ENCODE measurements around the gene SETBP1. TPM values are rescaled to one million over a fixed set of nuclear protein-coding genes. Genes with fewer than 3 reads are reported as not detected.

The SETBP1 gene
- total RNA-seq, 1 donor from 2014 or later = 131 TPM

DNA sequence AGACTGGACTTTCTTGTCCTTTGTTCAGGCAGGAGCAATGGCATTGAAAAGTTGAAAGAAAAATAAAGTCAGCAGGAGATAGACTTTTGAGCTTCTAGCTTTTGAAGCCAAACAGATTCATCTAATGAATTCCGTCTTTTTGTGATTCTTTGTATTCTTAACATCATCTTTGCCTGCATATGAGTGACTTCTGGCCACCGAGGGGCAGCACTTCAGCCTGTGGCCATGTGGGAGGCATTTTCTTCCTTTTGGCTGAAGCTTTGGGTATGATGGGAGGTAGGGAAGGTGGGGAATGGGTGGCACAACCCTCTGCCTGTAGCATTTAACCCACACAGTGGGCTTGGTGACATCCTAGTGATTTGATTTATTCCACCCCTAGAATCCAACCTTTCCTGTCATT is 220.6 kb downstream of the SETBP1 start:
- no peaks in the 10 kb centered on the region for H3K9me3 Mint-ChIP-seq (ENCODE audit: unreplicated experiment)
- DNase-seq (ENCODE audit: low spot score) = no peak
- H3K27ac Mint-ChIP-seq (ENCODE audit: unreplicated experiment) = no peak overlapping the region

DNA sequence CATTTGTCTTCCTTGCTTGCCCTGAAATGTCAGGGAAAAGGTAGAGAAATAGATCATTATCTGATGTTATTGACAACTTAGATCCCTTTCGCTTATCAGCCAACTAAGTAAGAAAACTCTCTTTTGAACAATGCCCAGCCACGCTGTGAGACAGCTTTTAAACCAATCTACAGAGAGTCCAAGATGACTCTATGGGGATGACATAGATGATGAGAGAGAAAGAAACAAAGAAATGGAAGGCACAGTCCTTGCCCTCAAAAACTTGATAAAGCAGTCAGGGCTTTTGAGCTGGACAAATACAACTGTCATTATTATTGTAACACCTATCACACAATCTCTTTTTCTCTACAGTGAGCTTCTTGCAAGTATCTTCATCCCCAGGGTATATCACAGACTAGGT is 222.6 kb downstream of the SETBP1 start:
- Mint-ChIP-seq H3K27me3 (ENCODE audit: unreplicated experiment) (peaks cover 1% of the 10 kb centered on the region), H3K4me1 (ENCODE audit: unreplicated experiment) (peaks cover 22% of the 10 kb centered on the region), H3K9me3 (ENCODE audit: unreplicated experiment) (no peaks in the 10 kb centered on the region), H3K4me3 (ENCODE audit: unreplicated experiment) (no peak overlapping the region), H3K36me3 (ENCODE audit: low read depth, unreplicated experiment) (no peaks in the 10 kb centered on the region), H3K27ac (ENCODE audit: unreplicated experiment) (no peak overlapping the region)
- DNase-seq (ENCODE audit: low spot score) = no peak
- TF ChIP-seq, protein P1, sequence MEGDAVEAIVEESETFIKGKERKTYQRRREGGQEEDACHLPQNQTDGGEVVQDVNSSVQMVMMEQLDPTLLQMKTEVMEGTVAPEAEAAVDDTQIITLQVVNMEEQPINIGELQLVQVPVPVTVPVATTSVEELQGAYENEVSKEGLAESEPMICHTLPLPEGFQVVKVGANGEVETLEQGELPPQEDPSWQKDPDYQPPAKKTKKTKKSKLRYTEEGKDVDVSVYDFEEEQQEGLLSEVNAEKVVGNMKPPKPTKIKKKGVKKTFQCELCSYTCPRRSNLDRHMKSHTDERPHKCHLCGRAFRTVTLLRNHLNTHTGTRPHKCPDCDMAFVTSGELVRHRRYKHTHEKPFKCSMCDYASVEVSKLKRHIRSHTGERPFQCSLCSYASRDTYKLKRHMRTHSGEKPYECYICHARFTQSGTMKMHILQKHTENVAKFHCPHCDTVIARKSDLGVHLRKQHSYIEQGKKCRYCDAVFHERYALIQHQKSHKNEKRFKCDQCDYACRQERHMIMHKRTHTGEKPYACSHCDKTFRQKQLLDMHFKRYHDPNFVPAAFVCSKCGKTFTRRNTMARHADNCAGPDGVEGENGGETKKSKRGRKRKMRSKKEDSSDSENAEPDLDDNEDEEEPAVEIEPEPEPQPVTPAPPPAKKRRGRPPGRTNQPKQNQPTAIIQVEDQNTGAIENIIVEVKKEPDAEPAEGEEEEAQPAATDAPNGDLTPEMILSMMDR (IDR thresholded peaks at IDR 0.05; ENCODE audit: unreplicated experiment) = no peak

More for the DNA sequence above, 220.6 kb downstream of the SETBP1 start:
- H3K27me3 Mint-ChIP-seq (ENCODE audit: unreplicated experiment) = peaks cover 5% of the 10 kb centered on the region
- no peaks in the 10 kb centered on the region for H3K36me3 Mint-ChIP-seq (ENCODE audit: low read depth, unreplicated experiment)
- no peak overlapping the region for H3K4me3 Mint-ChIP-seq (ENCODE audit: unreplicated experiment)
- TF ChIP-seq, protein P1 (IDR thresholded peaks at IDR 0.05; ENCODE audit: unreplicated experiment) = no peak
- peaks cover 35% of the 10 kb centered on the region for H3K4me1 Mint-ChIP-seq (ENCODE audit: unreplicated experiment)

DNA sequence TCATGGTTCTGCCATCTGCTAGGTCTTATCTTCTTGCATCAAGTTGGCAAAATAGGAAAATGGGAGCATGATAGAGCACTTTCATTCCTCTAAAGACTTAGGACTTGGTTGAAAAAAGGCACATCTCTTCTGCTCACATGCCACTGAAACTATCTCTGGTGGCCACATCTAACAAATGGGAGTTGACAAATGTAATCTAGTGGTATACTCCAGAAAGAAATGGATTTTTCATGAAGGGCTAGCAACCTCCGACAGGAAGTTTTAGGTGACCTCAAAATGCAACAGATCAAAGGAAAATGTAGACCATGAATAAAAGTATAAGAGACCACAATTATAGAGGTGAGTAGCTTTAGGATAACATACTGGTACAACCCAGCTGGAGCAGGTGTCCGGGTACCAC is 224.1 kb downstream of the SETBP1 start:
- H3K27ac Mint-ChIP-seq (ENCODE audit: unreplicated experiment) = no peak overlapping the region
- H3K27me3 Mint-ChIP-seq (ENCODE audit: unreplicated experiment) = peaks cover 1% of the 10 kb centered on the region
- H3K4me3 Mint-ChIP-seq (ENCODE audit: unreplicated experiment) = no peak overlapping the region
- no peaks in the 10 kb centered on the region for H3K9me3 Mint-ChIP-seq (ENCODE audit: unreplicated experiment)
- no peaks in the 10 kb centered on the region for H3K36me3 Mint-ChIP-seq (ENCODE audit: low read depth, unreplicated experiment)
- DNase-seq (ENCODE audit: low spot score) = no peak
- TF ChIP-seq, protein P1 (IDR thresholded peaks at IDR 0.05; ENCODE audit: unreplicated experiment) = no peak
- peaks cover 10% of the 10 kb centered on the region for H3K4me1 Mint-ChIP-seq (ENCODE audit: unreplicated experiment)

DNA sequence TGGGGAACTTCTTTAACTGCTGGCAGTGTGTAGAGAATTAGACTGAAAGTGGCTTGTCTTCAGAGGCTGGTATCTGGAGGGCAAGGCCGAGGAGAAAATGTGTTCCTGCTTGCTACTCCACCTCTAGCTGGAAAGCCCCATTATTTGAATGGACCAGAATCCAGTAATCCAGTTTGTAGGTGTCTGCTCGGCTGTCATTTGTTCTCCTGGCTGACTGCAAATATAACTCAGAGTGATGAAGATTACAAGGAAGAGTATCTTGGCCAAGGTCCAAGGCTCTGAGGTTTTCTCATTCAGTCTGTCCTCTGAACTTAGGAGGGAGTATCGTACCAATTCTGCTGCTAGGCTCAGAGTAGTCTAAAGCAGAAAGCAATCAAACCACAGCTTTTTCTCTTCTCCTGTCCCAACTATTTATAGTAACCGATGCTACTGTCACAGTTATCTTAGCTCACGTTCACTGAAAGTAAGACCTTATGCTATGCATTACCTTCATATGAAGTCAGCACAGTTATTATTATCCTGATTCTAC is 228.6 kb downstream of the SETBP1 start:
- H3K36me3 Mint-ChIP-seq (ENCODE audit: low read depth, unreplicated experiment) = peaks cover 10% of the 10 kb centered on the region
- no peaks in the 10 kb centered on the region for H3K9me3 Mint-ChIP-seq (ENCODE audit: unreplicated experiment)
- no peak overlapping the region for H3K27ac Mint-ChIP-seq (ENCODE audit: unreplicated experiment)
- no peak overlapping the region for H3K4me3 Mint-ChIP-seq (ENCODE audit: unreplicated experiment)
- H3K4me1 Mint-ChIP-seq (ENCODE audit: unreplicated experiment) = peaks cover 3% of the 10 kb centered on the region
- no peak for DNase-seq (ENCODE audit: low spot score)
- H3K27me3 Mint-ChIP-seq (ENCODE audit: unreplicated experiment) = peaks cover 4% of the 10 kb centered on the region
- TF ChIP-seq, protein P1 (IDR thresholded peaks at IDR 0.05; ENCODE audit: unreplicated experiment) = no peak

DNA sequence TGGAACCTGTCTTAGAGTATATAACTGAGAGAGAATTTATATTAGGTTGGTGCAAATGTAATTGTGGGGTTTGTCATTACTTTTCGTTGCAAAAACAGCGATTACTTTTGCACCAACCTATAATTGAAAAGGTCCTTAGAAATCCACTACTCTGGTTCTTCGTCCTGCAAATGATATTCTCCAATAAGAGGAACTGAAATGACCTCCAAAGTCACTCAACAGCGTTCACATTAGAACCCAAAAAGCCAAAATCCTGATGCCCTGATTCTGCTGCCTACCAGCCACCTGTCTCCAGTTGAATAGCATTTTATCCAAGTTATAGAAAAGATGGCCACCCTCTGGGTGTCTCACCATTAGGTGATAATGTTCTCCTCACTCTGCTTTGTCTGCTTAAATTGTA is 230.6 kb downstream of the SETBP1 start:
- H3K27me3 Mint-ChIP-seq (ENCODE audit: unreplicated experiment) = peaks cover 6% of the 10 kb centered on the region
- no peak overlapping the region for H3K27ac Mint-ChIP-seq (ENCODE audit: unreplicated experiment)
- peaks cover 5% of the 10 kb centered on the region for H3K4me1 Mint-ChIP-seq (ENCODE audit: unreplicated experiment)
- H3K9me3 Mint-ChIP-seq (ENCODE audit: unreplicated experiment) = no peaks in the 10 kb centered on the region
- no peak for DNase-seq (ENCODE audit: low spot score)
- H3K36me3 Mint-ChIP-seq (ENCODE audit: low read depth, unreplicated experiment) = peaks cover 23% of the 10 kb centered on the region
- no peak overlapping the region for H3K4me3 Mint-ChIP-seq (ENCODE audit: unreplicated experiment)
- TF ChIP-seq, protein P1 (IDR thresholded peaks at IDR 0.05; ENCODE audit: unreplicated experiment) = no peak

Measured in endothelial cell (in vitro differentiated cells).